Thoracic aorta (tissue), 2 donors: ENCODE data around the gene RNF227. TPM values are rescaled to one million over a fixed set of nuclear protein-coding genes. Genes with fewer than 3 reads are reported as not detected.

Source experiments
- ATAC-seq: fragments of 150-250 bp; one replicate; pipeline ENCODE4 v1.8.0; 2017; ENCODE audit warnings: low read depth; ENCODE audit not compliant: insufficient number of reproducible peaks, low FRiP score
- DNase-seq: peaks from one replicate; pipeline ENCODE4 v3.0.0-alpha.2; 2020; ENCODE audit warnings: low spot score
- H3K27ac ChIP-seq, 2 donors: fragments of 200-600 bp; sonication (generic); 1 replicate in 1 of 2; 2 replicates in 1 of 2; pipeline ENCODE4 v1.5.1; 2016; ENCODE audit warnings: mild to moderate bottlenecking in 2 of 2, moderate library complexity in 2 of 2
- H3K27me3 ChIP-seq: fragments of 200-600 bp; sonication (generic); replicated peaks from 2 replicates; pipeline ENCODE4 v1.6.0; 2016; ENCODE audit warnings: mild to moderate bottlenecking; ENCODE audit not compliant: insufficient read depth
- H3K36me3 ChIP-seq: fragments of 200-600 bp; sonication (generic); one replicate; pipeline ENCODE4 v1.5.1; 2016
- H3K4me1 ChIP-seq, 2 donors: fragments of 200-600 bp; sonication (generic); 1 replicate in 1 of 2; 2 replicates in 1 of 2; pipeline versions ENCODE4 v1.5.1 to v1.6.0; 2016; ENCODE audit warnings: low read depth in 2 of 2, mild to moderate bottlenecking in 1 of 2; ENCODE audit not compliant: control insufficient read depth in 1 of 2
- H3K4me3 ChIP-seq: fragments of 200-600 bp; sonication (generic); 2 replicates; pipeline ENCODE4 v1.5.1; 2016; ENCODE audit warnings: mild to moderate bottlenecking
- H3K9me3 ChIP-seq: fragments of 200-600 bp; sonication (generic); 2 replicates; pipeline ENCODE4 v1.5.1; 2016
- total RNA-seq, 2 donors: library from RNA; depleted of rRNA; stranded (reverse); fragments of >200 nt; gene quantifications; one replicate each; pipeline versions ENCODE4 v1.1.0 to v1.2.3, GENCODE V29; 2016
- TF ChIP-seq, protein P1 (sequence below): fragments of 200-600 bp; sonication (generic); IDR thresholded peaks from one replicate; pipeline ENCODE4 v1.5.1; 2019; ENCODE audit warnings: antibody characterized with exemption

RNF227 gene
- total RNA-seq, 2 donors from 2014 or later: 3.3 to 5.4 TPM

DNA sequence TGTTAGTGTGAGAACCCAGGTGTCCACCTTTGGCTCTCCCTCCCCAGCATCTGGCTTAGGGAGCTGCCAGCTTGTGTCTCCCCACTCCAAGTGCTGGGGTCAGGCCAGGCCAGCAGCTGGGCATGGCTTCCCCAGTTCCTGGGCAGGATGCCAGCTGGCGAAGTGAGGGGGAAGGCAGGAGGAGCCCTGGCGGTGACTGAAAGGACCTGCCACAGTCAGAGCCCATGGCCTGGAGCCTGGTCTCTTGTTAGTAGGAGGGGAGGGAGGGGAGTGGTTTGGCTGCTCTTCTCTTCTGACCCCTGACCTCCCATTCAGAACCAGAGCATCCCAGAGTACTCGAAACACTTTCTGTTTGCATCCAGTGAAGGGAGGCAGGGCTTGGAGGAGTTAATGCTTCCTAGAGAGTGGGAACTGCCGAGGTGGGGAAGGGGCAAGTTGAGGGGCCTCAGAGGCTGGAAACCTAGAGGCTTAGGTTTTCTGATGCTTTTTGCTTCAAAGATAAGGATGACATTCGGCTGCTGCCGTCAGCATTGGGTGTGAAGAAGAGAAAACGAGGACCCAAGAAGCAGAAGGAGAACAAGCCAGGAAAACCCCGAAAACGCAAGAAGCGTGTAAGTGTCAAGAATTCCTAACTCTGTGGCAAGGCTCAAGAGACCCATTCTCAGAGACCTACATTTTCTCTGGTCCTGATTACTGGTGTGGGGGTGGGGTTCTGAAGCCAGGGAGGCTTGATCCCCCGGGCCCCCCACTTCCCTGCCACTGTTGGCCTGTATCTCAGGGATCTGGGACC is 26.7 kb downstream of the RNF227 start:
- Histone ChIP-seq H3K9me3 (no peaks in the 10 kb centered on the region), H3K27ac (peak overlapping the region; percentile 80 to 91), H3K27me3 (no peaks in the 10 kb centered on the region), H3K4me1 (peaks cover 25 to 36% of the 10 kb centered on the region in 2 donors), H3K36me3 (peaks cover 24% of the 10 kb centered on the region), H3K4me3 (peak overlapping the region; percentile 16)
- ATAC-seq (peak; percentile 37), DNase-seq (peak; percentile 94)
- TF ChIP-seq, protein P1, sequence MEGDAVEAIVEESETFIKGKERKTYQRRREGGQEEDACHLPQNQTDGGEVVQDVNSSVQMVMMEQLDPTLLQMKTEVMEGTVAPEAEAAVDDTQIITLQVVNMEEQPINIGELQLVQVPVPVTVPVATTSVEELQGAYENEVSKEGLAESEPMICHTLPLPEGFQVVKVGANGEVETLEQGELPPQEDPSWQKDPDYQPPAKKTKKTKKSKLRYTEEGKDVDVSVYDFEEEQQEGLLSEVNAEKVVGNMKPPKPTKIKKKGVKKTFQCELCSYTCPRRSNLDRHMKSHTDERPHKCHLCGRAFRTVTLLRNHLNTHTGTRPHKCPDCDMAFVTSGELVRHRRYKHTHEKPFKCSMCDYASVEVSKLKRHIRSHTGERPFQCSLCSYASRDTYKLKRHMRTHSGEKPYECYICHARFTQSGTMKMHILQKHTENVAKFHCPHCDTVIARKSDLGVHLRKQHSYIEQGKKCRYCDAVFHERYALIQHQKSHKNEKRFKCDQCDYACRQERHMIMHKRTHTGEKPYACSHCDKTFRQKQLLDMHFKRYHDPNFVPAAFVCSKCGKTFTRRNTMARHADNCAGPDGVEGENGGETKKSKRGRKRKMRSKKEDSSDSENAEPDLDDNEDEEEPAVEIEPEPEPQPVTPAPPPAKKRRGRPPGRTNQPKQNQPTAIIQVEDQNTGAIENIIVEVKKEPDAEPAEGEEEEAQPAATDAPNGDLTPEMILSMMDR: peak; percentile 67

GRCh38 chr17:7888184-7888920 is 27.7 kb downstream of the RNF227 start, which contains the start of gene CHD3:
TSS of gene CHD3 (plus strand) at chr17:7888789. CDS start at chr17:7889001, 212 bp downstream.
- Histone ChIP-seq H3K27ac (peak within 1 kb of the TSS; percentile 80 to 91), H3K4me3 (peak within 1 kb of the TSS; percentile 94), H3K36me3 (peaks cover 15% of the 10 kb centered on the region), H3K9me3 (no peaks in the 10 kb centered on the region), H3K27me3 (no peaks in the 10 kb centered on the region), H3K4me1 (peaks cover 28 to 44% of the 10 kb centered on the region in 2 donors)
- ATAC-seq (no peak), DNase-seq (no peak)
- TF ChIP-seq, protein P1: no peak

DNA sequence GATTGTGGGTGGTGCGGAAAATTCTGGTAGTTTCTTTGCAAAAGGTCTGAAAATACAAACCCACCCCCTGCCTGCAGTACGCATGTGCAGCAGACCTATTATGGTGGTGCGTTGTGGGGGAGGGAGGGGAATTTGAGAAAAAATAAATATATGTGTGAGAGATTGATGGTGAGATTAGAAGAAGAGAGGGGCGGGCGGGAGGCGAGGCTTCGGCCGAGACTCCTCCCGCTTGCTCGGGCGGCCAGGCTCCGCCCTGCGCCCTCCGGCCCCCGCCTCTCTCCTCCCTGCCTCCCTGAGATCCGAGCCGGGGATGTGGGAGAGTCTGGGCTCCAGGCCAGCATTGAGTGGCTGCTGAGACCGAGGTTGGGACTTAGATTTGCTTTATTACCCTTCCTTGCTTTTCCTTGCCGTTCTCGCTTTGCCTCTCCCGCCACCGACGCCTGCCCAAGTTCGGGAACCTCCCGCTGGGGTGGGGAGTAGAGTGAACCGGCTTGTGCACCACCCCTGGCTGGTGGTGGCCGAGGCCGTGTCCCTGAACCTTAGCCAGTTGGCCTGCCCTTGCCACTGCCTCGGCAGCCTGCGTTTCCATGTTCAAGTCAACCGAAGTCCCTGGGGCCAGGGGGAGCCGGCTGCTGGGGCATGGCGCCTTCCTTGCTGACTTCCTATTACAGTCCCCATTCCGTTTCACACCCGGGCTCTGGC is 28.5 kb downstream of the RNF227 start:
- Histone ChIP-seq H3K27me3 (no peaks in the 10 kb centered on the region), H3K27ac (peak overlapping the region; percentile 80 to 91), H3K4me3 (peak overlapping the region; percentile 94), H3K4me1 (peaks cover 28 to 51% of the 10 kb centered on the region in 2 donors), H3K9me3 (no peaks in the 10 kb centered on the region), H3K36me3 (peaks cover 15% of the 10 kb centered on the region)
- peak; percentile 58 for ATAC-seq
- DNase-seq: peak; percentile 82
- TF ChIP-seq, protein P1: no peak

- DNase-seq: no peak
- TF ChIP-seq, protein P1: no peak
- peak overlapping the region; percentile 39 to 91 for H3K27ac ChIP-seq
- H3K4me1 ChIP-seq: peaks cover 28 to 57% of the 10 kb centered on the region in 2 donors
- peak overlapping the region; percentile 94 for H3K4me3 ChIP-seq
- no peaks in the 10 kb centered on the region for H3K9me3 ChIP-seq
- peaks cover 15% of the 10 kb centered on the region for H3K36me3 ChIP-seq
- no peaks in the 10 kb centered on the region for H3K27me3 ChIP-seq
- no peak for ATAC-seq
These were observed 29.0 kb downstream of the RNF227 start for GRCh38 chr17:7887038-7887481.
